ENCODE measurements around the gene MIGA2. TPM values are rescaled to one million over a fixed set of nuclear protein-coding genes. Genes with fewer than 3 reads are reported as not detected.

MIGA2 gene
- total RNA-seq, 1 experiment from 2014 or later: 34.8 TPM

- Mint-ChIP-seq H3K36me3 (ENCODE audit: insufficient read depth, unreplicated experiment) (no peaks in the 10 kb centered on the region), H3K27ac (ENCODE audit: unreplicated experiment) (no peak overlapping the region), H3K9me3 (ENCODE audit: unreplicated experiment) (no peaks in the 10 kb centered on the region), H3K4me1 (ENCODE audit: low read depth, unreplicated experiment) (peaks cover 7% of the 10 kb centered on the region), H3K27me3 (ENCODE audit: insufficient read depth, unreplicated experiment) (no peaks in the 10 kb centered on the region), H3K4me3 (ENCODE audit: unreplicated experiment) (no peak overlapping the region)
- Histone ChIP-seq H3K4me3 (ENCODE audit: low read depth, low read length) (no peak overlapping the region), H3K9me3 (no peaks in the 10 kb centered on the region), H3K27me3 (replicated peaks; ENCODE audit: control insufficient read depth, insufficient read depth, low read length) (no peaks in the 10 kb centered on the region), H3K4me1 (peaks cover 8% of the 10 kb centered on the region), H3K36me3 (ENCODE audit: control insufficient read depth, insufficient read depth, low read length) (no peaks in the 10 kb centered on the region)
- no peak for TF ChIP-seq CTCF (IDR thresholded peaks at IDR 0.05; ENCODE audit: insufficient read depth in 1 of 2, low read depth in 1 of 2, low read length in 1 of 2, severe bottlenecking in 1 of 2, unreplicated experiment in 1 of 2)
- POLR2A ChIA-PET: no interaction called here
- intact Hi-C loops (cut with micrococcal nuclease; ENCODE audit: unreplicated experiment): no loop called here
- CTCF ChIA-PET: no interaction called here
- DNase-seq: no peak
- BruUV-seq (replicated peaks): no TSS peak
These were observed 65.7 kb downstream of the MIGA2 start for GRCh38 chr9:129102095-129102525.

DNA sequence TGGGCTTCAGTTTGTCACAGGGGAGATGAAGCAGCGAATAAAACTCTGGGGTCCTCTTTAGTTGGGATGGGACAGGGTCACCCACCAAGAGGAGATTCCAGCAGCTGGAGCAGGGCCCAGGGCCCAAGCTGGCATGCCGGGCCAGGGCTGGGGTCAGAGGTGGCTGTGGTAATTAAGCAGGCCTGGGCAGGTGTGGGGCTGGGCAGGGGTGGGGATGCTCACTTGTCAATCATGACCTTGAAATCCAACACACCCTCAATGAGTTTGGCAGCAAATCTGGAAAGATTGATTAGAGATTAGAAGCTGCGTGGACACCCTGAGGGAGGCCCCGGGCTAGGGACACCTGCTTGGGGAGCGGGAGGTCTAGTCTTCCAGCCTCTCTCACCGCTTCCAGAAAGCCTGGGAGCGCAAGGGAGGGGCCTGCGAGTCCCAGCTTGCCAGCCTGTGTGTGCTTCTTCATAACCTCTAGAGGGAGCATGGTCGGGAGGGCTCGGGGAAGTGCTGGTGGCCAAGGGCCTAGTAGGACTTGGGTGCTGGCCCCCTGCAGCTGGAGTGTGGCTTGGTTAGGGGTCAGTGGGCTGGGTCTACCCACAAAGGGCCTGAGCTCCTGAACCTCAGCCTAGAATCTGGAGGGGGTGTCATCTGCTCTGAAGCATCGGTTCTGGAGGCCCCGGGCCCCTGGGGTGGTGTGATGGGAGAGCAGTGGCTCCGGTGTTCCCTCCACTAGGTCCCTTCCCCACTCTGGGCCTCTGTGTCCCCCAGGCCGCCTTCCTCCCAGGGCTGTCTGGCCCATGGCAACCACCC lies 66.6 kb downstream of the MIGA2 start:
- ChIA-PET POLR2A (interaction anchor here (1.4 kb wide), 1 partner anchor 22 kb away, joined by 3 read pairs; the partner anchor contains the start of gene DOLPP1), CTCF (interaction anchor here (0.9 kb wide), 1 partner anchor 29 kb away, joined by 6 read pairs; no protein-coding TSS in a partner anchor)
- peaks cover 13% of the 10 kb centered on the region for H3K4me1 Mint-ChIP-seq (ENCODE audit: low read depth, unreplicated experiment)
- peak; percentile 43 to 62 for TF ChIP-seq CTCF (IDR thresholded peaks at IDR 0.05; ENCODE audit: insufficient read depth in 1 of 2, low read depth in 1 of 2, low read length in 1 of 2, severe bottlenecking in 1 of 2, unreplicated experiment in 1 of 2)
- H3K9me3 Mint-ChIP-seq (ENCODE audit: unreplicated experiment): no peaks in the 10 kb centered on the region
- no TSS peak for BruUV-seq (replicated peaks)
- H3K27me3 ChIP-seq (replicated peaks; ENCODE audit: control insufficient read depth, insufficient read depth, low read length): no peaks in the 10 kb centered on the region
- no peak overlapping the region for H3K4me3 ChIP-seq (ENCODE audit: low read depth, low read length)
- intact Hi-C loops (cut with micrococcal nuclease; ENCODE audit: unreplicated experiment): no loop called here
- peaks cover 8% of the 10 kb centered on the region for H3K4me1 ChIP-seq
- H3K4me3 Mint-ChIP-seq (ENCODE audit: unreplicated experiment): no peak overlapping the region
- no peaks in the 10 kb centered on the region for H3K36me3 ChIP-seq (ENCODE audit: control insufficient read depth, insufficient read depth, low read length)
- H3K27ac Mint-ChIP-seq (ENCODE audit: unreplicated experiment): no peak overlapping the region
- DNase-seq: peak; percentile 50 to 77
- peaks cover 3% of the 10 kb centered on the region for H3K36me3 Mint-ChIP-seq (ENCODE audit: insufficient read depth, unreplicated experiment)
- no peaks in the 10 kb centered on the region for H3K27me3 Mint-ChIP-seq (ENCODE audit: insufficient read depth, unreplicated experiment)
- no peaks in the 10 kb centered on the region for H3K9me3 ChIP-seq

GRCh38 chr9:129103595-129103965 lies 67.2 kb downstream of the MIGA2 start:
- no peak overlapping the region for H3K4me3 Mint-ChIP-seq (ENCODE audit: unreplicated experiment)
- no TSS peak for BruUV-seq (replicated peaks)
- ChIA-PET CTCF (interaction anchor here (0.9 kb wide), 1 partner anchor 28 kb away, joined by 6 read pairs; no protein-coding TSS in a partner anchor), POLR2A (interaction anchor here (0.6 to 1.4 kb wide), 2 partner anchors 12 to 22 kb away, joined by 3 to 8 read pairs; partner anchors contain the start of gene DOLPP1)
- TF ChIP-seq CTCF (IDR thresholded peaks at IDR 0.05; ENCODE audit: insufficient read depth in 1 of 2, low read depth in 1 of 2, low read length in 1 of 2, severe bottlenecking in 1 of 2, unreplicated experiment in 1 of 2): no peak
- intact Hi-C loops (cut with micrococcal nuclease; ENCODE audit: unreplicated experiment): no loop called here
- H3K4me3 ChIP-seq (ENCODE audit: low read depth, low read length): no peak overlapping the region
- no peaks in the 10 kb centered on the region for H3K36me3 ChIP-seq (ENCODE audit: control insufficient read depth, insufficient read depth, low read length)
- H3K36me3 Mint-ChIP-seq (ENCODE audit: insufficient read depth, unreplicated experiment): peaks cover 9% of the 10 kb centered on the region
- no peak for DNase-seq
- no peaks in the 10 kb centered on the region for H3K27me3 Mint-ChIP-seq (ENCODE audit: insufficient read depth, unreplicated experiment)
- H3K4me1 Mint-ChIP-seq (ENCODE audit: low read depth, unreplicated experiment): peaks cover 13% of the 10 kb centered on the region
- no peak overlapping the region for H3K27ac Mint-ChIP-seq (ENCODE audit: unreplicated experiment)
- no peaks in the 10 kb centered on the region for H3K9me3 Mint-ChIP-seq (ENCODE audit: unreplicated experiment)
- H3K27me3 ChIP-seq (replicated peaks; ENCODE audit: control insufficient read depth, insufficient read depth, low read length): no peaks in the 10 kb centered on the region
- peaks cover 8% of the 10 kb centered on the region for H3K4me1 ChIP-seq
- no peaks in the 10 kb centered on the region for H3K9me3 ChIP-seq

Data from Caco-2 (cell line).